Amniotic stem cell (primary cell): ENCODE measurements around the gene TEX35.
"Not testable (repeated sequence)": the region's sequence is repeated elsewhere in the genome, so short reads cannot be mapped to it uniquely, and the experiment has no call there.

Experiments used
- DNase-seq: peaks from one replicate; lab custom pipeline; 2025; lab: John Stamatoyannopoulos, UW

The TEX35 gene

DNA sequence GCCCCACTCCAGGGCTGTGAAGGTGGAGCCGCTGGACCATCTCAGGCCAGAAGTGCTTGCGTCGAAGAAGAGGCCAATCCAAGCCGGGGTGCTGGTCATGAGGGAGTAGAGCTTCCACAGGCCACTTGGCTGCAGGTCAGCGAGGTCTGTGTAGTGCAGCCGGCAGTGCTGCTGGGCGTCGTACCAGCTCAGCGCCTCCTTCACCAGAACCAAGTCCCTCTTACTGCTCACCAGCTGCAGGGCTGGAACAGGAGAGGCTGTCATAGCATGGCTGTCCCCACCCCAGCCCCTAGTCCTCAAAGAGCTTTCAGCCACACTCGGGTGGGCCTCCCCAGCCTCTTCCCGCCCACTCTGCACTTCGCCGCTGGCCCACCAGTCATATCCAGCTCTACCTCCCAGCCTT lies 18.3 kb upstream of the TEX35 start:
- no peak for DNase-seq

DNA sequence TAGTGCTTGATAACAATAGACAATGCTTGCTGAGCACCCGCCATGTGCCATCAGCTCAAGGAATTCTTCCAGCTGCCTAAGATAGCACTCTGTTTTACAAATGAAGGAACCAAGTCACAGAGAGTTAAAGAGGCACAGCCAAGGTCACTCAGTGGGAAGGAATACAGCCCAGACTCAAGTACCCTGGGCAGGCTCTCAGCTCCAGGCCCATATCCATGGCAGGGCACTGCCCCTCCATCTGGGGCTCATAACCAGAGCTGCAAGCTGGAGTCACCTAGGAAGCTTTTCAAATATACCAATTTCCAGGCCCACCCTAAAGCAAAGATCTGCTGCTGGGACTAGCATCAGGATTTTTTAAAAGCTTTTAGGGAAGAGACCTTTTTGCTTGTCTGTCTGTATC lies 17.8 kb upstream of the TEX35 start:
- DNase-seq = no peak

DNA sequence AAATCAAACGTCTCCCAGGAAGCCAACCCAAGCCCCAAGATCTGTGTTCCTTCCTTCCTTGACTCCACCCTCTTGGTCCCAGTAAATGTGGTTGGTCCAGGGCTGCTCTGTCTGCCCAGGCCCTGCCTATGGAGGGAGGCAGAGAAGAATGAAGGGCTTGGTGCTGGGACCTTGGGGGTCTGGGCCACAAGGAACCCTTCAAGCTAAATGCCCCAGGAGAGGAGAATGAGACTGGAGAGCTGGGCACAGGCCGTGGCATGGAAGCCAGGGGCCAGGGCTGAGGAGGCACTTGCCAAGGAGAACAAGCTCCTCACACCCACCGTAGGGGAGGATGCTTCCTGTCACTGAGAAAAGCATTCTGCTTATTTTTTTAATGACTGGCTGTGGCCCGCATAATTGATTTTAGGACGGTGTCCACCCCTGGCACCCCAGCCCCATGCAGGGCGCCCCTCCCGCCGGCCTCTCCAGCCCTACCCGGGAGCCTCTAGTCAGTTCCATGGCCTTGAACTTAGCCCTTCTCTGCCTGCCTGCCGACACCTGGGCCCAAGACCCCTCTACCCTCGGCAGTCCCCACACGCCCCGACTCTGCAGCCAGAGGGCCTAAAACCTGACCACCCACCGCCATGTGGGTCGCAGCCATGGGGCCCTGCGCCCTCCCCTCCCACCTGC lies 17.0 kb upstream of the TEX35 start:
- DNase-seq = no peak

DNA sequence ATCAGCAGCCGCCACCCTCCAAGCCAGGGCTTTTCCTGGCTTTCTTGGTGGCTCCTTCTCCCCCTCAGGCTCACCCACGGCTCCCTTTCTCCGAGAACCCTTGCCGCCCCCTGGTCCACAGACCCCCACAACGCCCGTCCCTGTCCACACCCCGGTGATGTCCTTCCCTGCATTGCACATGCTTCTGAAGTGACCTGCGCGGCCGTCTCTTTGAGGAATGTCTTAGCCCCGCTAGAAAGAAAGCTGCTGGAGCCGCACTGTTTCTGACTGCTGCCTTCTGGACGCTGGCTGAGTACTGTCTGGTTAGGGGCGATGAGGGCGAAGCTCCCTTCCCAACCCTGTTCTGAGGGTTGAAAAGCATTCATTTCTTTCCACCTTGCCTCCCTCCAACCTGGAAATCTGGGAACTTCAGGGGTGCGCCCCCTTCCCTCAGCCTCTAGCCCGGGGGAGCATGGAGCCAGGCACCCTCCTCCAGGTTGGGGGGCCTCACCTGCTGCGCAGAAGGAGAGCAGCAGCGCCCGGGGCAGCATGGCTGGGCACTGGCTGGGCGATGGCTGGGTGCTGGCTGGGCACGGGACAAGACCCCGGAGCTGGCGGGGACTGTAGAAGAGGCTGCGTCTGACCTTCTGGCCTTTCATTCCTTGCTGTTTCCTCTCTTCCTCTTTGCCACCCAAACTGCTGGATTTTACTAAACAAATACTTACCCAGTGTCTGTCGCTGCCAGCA lies 16.3 kb upstream of the TEX35 start, which contains the start of gene CLEC20A:
Gene CLEC20A (minus strand): TSS at position 555 of the 726 bp plus-strand sequence. CDS start 25 bp downstream, at position 530.
- no peak for DNase-seq

DNA sequence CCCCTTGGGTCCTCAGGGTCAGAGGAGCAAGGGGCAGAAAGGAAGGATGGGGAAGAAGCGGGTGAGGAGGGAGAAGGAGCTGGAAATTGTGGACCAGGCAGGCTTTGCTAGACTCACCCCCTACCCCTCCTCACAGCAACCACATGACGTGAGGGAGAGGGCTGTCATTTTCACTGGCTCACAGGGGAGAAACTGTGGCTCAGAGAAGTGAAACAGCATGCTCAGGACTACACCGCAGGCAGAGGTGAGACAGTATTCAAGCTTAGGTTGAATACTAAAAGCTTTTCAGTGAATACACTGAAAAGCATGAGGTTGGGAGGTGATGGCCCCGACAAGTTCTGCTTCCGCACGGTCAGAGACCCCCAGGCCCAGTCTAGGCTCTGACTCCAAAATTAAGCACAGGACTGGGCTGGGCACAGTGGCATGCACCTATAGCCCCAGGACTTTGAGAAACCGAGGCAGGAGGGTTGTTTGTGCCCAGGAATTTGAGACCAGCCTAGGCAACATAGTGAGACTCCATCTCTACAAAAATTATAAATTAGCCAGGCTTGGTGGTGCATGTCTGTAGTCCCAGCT lies 14.9 kb upstream of the TEX35 start:
- no peak for DNase-seq

GRCh38 chr1:178498896-178499675 lies 13.8 kb upstream of the TEX35 start:
- no peak for DNase-seq

- no peak for DNase-seq
Measured at GRCh38 chr1:178500091-178500770, 12.7 kb upstream of the TEX35 start.

DNA sequence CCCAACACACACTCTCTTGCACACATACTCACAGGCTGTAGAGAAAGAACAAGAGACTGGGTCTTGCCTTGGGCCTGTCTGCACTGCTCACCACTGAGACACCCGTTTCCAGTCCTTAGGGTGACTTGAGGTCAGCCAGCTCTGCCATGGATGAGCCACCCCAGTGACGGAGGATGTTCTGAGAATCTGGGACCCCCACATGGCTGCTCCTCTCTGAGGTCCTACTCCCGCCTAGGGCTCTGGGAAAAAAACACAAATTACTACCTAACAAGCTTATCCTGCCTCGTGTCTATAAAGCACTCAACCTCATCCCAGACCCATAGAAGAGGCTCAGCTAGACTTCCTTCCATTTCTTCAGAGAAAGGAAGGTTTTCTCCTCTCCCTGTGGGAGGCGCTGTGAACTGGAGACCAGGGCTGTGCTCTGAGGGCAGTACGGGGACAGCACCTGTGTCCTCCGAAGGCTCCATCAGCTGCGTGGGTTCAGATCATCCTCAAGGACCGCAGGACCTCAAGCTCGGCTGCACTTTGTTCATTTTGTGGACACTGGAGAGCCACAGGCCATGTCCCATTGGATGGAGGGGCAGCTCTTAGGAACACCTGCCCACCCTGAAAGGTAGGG lies 11.9 kb upstream of the TEX35 start:
- DNase-seq = no peak

DNA sequence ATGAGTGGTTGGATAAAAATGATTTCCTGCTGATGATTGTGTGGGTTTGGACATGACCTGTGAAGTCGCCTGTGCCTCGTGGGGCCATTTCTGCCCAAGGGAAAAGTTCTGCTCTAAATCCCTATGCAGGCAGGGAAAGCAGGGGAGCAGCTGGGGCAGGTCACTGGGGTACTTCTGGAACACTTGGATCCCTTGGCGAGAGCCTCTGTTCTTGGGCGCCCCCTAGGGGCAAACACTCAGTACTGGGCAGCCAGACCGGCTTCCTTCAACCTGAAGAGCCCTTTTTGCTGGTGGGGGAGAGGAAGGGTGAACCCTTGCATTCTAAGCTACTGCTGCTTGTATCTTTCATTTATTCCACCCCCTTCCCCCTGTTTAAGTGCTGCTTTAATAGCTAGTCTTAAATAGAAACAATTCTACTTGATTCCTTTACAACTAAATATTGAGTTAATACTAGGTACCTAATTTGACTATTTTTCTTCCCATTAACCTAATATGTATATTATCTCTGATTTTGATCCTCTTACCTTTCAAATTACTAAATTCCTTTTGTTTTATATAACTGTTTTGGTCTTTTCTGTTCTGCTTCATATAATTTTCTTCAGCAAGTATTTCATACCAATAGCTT lies 11.1 kb upstream of the TEX35 start:
- DNase-seq = no peak

DNA sequence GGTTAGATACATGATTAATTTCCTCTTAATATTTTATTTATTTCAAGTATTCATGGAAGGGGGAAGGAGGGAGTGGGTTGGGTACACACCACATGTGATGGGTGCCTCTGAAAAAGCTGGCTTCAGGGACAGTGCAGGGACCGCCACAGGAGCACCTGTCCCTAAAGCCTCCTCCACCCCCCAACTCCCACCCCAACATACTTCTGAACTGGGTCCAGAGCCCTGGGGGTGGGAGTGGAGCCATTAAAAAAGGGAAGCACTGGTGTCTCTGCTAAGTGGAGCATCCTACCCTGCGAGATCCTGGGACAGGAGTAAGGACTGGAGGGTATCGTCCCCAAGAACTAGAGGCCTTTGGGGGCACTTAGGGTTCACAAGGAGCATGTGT lies 10.6 kb upstream of the TEX35 start:
- no peak for DNase-seq

DNA sequence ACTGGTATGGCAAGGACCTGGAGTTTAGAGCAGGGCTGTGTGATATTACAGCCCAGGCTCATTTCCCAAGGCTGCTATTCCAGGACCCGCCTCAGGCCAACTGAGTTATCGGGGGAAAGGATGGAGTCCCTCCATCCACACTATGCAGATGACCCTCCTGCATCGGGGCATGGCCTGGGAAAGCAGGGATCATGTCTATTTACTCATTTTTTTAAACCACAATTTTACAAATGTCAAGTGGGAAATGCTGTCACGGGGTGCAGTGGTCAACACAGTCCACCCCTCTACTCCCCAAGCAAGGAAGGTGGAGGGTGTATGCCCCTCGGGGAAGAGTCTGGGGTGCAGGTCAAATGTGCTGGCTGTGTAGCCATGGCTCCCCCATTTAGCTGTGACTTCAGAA lies 10.1 kb upstream of the TEX35 start:
- no peak for DNase-seq

DNA sequence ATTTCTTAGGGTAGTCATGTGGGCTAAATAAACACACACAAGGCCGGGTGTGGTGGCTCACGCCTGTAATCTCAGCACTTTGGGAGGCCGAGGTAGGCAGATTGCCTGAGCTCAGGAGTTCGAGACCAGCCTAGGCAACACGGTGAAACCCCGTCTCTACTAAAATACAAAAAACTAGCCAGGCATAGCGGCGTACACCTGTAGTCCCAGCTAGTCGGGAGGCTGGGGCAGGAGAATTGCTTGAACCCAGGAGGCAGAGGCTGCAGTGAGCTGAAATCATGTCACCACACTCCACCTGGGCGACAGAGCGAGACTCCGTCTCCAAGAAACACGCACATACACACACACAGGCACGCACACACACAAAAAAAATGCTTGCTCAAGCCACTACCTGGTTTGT lies 9.6 kb upstream of the TEX35 start:
- DNase-seq = not testable (repeated sequence)

DNA sequence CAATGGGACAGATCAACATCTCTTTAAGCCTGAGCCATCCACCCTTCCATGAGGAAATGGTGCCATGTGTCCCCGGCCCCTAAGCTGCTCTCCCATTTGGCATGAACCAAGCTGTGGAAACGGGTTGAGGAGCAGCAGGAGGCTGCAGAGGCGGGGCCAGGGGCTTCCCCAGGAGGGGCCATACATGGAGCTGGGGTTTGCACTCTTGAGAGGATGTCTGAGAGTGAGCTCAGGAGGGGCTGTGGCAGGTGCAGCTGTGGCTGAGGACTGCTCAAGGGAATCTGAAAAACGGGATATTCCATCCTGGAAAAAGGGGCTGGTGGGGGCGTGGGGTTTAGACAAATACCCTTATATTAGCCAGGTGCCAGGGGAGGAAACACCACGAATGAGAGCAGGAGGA lies 9.1 kb upstream of the TEX35 start:
- no peak for DNase-seq

GRCh38 chr1:178504286-178504685 lies 8.6 kb upstream of the TEX35 start:
- DNase-seq = no peak

DNA sequence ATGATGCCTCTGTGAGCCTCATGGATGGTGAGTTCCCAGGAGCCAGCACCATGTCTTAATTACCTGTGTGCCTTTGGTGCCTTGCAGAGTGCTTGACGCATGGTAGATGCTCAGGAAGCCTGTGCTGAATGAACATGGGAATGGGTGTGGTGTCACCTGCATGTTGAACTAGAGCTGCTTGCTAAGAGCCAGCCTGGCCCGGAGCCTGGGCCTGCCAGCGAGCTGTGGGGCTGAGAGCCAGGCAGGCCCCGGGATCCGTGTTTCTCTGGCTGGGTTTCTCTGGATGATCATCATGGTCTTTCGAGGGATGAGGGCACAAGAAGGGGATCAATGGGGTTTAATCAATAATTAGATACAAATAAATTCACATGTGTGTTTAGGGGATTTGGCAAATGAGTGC lies 6.7 kb upstream of the TEX35 start:
- no peak for DNase-seq

DNA sequence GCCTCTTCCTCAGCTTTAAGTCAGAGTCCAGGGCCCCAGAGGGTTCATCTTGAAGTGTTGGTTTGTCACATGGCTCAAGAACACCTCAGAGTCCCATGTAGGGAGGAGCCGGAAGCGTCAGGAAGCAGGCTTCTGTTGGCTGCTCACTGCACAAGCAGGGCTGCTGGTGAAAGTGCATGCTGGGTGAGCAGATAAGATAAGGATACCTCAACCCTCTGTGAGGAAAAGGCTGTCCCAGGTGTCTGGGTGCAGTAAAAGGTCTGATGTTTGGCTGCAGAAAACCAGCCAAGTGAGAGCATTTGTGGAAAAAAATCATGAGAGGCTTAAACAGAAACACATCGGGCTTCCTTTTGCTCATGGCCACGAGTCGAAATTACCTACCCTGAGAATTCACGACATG lies 6.2 kb upstream of the TEX35 start:
- no peak for DNase-seq

DNA sequence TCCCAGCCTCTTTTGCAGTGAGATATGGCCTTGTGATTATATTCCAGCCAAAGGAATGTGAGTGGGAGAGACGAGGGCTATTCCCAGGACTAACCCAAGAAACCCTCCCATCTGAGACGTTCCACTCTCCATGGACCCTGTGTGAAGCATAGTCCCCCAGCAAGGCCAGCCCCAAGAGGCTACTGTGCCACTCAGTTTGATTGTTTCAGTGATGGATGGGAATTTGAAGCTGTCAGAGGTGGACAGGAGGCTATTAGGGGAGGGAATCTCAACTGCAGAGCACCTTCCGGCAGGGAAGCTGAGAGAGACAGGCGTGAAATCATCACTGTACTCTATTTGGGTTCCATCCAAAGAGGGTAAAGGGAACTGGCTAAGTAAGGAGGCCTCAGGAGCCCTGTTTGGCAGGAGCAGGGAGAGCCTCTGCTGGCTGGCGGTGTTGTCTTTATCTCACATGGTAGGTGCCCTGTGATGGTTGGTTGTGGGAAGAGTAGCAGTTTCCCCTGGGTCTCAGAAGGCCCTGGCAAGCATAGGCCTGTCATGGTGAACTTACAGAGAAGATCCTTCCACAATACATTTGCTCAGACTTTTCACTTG lies 3.4 kb upstream of the TEX35 start:
- no peak for DNase-seq

GRCh38 chr1:178510155-178510554 lies 2.8 kb upstream of the TEX35 start:
- DNase-seq = no peak

DNA sequence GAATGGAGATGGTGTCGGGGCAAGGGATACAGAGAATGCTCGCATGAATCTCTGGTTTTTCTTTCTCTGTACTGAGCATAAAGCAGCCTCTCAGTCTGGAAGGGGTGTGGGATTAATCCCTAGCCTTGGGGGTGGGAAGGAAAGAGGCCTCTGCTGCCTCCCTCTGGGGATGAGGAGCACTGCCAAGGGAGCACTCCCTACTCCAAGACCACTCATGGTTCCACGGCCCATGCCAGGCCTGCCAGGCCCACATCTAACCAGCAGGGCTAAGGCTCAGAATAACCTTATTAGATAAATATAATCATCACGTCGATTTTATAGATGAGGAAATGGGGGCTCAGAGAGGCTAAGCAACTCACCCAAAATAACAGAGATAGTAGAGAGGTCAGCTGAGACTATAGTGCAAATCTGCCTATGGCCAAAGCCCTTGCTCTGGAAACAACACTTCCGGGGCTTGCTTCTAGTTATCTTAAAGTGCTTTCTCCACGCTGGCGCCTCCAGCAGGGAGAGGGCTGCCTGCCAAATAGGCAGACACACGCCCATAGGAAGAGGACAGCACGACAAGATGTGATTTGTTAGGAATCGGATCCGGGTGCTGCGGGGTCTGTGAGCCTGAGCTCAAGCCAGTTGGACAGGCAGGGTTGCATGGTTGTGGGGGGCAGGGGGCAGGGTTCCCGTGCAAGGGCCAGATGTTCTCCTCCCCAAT lies 522 bp downstream of the TEX35 start:
- no peak for DNase-seq

GRCh38 chr1:178516110-178516509 lies 3.2 kb downstream of the TEX35 start:
- DNase-seq = no peak
